NCI-H1105 treated with DMSO at 0.1 percent for 48 hours (cell line): ENCODE measurements around the gene CNTN5.
A peak's percentile ranks its signal among the peaks of the same experiment; 100 is the strongest.

Experiments used
- DNase-seq: peaks from one replicate; lab custom pipeline; 2025; lab: John Stamatoyannopoulos, UW

The CNTN5 gene

GRCh38 chr11:99383648-99384245 is 363.0 kb downstream of the CNTN5 start:
- DNase-seq = no peak

- no peak for DNase-seq
Measured at GRCh38 chr11:99391245-99391644, 370.5 kb downstream of the CNTN5 start.

GRCh38 chr11:99406345-99406744 is 385.6 kb downstream of the CNTN5 start:
- no peak for DNase-seq

GRCh38 chr11:99410636-99411035 is 389.9 kb downstream of the CNTN5 start:
- DNase-seq = no peak

GRCh38 chr11:99418927-99419720 is 398.4 kb downstream of the CNTN5 start:
- DNase-seq = peak; percentile 95

- no peak for DNase-seq
Measured at GRCh38 chr11:99419991-99420390, 399.2 kb downstream of the CNTN5 start.

GRCh38 chr11:99422581-99423427 is 402.1 kb downstream of the CNTN5 start:
- no peak for DNase-seq

- no peak for DNase-seq
Measured at GRCh38 chr11:99423428-99423983, 402.8 kb downstream of the CNTN5 start.

- no peak for DNase-seq
Measured at GRCh38 chr11:99424313-99425084, 403.8 kb downstream of the CNTN5 start.

- DNase-seq = no peak
Measured at GRCh38 chr11:99425596-99425995, 404.8 kb downstream of the CNTN5 start.

GRCh38 chr11:99432677-99433076 is 411.9 kb downstream of the CNTN5 start:
- no peak for DNase-seq

- DNase-seq = no peak
Measured at GRCh38 chr11:99443276-99443675, 422.5 kb downstream of the CNTN5 start.

GRCh38 chr11:99446400-99446799 is 425.7 kb downstream of the CNTN5 start:
- DNase-seq = no peak

- no peak for DNase-seq
Measured at GRCh38 chr11:99449345-99449744, 428.6 kb downstream of the CNTN5 start.

GRCh38 chr11:99452075-99452474 is 431.3 kb downstream of the CNTN5 start:
- DNase-seq = no peak

GRCh38 chr11:99461913-99462312 is 441.2 kb downstream of the CNTN5 start:
- DNase-seq = no peak

GRCh38 chr11:99464985-99465384 is 444.2 kb downstream of the CNTN5 start:
- DNase-seq = no peak

GRCh38 chr11:99489581-99489980 is 468.8 kb downstream of the CNTN5 start:
- no peak for DNase-seq

GRCh38 chr11:99494065-99494464 is 473.3 kb downstream of the CNTN5 start:
- DNase-seq = no peak

- no peak for DNase-seq
Measured at GRCh38 chr11:99501655-99502054, 480.9 kb downstream of the CNTN5 start.

- DNase-seq = no peak
Measured at GRCh38 chr11:99505316-99505715, 484.6 kb downstream of the CNTN5 start.

GRCh38 chr11:99505831-99506230 is 485.1 kb downstream of the CNTN5 start:
- no peak for DNase-seq
